ENCODE measurements around the gene GAS6.
A peak's percentile ranks its signal among the peaks of the same experiment; 100 is the strongest.

Gene GAS6

GRCh38 chr13:113888701-113889330 is 24.9 kb upstream of the GAS6 start:
- no peak for DNase-seq

DNA sequence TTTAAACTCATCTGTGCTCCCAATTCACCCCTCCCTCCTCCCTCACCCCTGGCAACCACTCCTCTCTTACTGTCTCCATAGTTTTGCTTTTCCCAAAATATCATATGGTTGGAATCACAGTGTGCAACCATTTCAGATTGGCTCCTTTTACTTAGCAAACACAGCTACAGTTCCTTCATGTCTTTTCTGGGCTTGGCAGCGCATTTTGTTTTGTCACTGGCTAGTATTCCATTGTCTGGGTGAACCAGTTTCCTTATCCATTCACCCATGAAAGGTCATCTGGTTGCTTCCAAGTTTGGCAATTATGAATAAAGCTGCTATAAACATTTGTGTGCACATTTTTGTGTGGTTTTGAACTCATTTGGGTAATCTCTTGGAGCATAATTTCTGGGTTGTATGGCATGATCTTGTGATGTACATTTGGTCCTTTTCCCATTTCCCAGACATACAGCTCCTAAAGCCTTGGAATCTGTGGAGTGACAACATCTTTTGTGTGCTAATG is 23.9 kb upstream of the GAS6 start:
- DNase-seq, result peak in 1 of 58 donors; percentile 19

DNA sequence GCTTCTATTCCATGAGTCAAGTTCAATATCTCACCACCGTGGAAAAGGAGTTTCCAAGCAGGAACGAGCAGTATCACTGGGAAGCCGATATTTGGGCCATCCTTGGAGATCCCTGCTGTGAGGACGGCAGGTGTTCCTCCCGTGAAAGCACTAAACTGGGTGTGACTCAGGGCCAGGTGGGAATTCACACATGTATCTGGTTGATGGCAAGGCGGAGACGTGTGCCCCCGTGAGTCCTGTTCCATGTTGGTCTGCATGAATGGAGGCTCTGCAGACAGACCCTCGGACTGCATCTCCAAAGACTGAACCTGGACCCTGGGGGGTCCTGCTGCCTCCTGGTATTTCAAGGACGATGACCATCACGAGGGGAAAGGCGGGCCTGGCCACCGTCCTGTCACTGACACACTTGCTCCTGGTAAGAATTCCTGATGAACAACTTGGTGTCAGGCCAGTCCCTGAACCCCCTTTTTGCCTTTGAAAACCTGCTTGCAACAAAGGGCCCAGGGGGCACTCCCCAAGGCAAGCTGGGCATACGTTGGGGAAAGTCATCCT is 22.8 kb upstream of the GAS6 start:
- DNase-seq, result no peak

DNA sequence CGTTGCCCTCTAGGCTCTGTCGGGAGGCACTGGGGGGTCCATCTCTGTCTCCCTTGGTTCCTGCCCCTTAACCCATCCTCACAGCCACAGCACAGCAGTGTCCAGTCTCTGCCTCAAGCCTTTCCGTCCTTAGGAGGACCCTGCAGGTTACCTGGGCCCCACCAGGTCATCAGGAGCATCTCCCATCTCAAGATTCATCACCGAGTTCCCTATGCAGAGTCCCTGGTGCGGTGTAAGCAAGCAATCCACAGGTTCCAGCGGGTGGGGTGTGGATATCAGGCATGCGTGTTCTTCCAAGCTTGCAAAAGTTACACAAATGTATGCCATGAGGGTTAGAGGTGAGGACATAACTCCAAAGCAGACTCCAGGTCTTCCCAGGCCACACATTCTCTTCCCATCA is 20.9 kb upstream of the GAS6 start:
- DNase-seq, result no peak

- DNase-seq, result no peak
Measured at GRCh38 chr13:113883921-113884804, 20.3 kb upstream of the GAS6 start.

- DNase-seq, result no peak
Measured at GRCh38 chr13:113883314-113883811, 19.5 kb upstream of the GAS6 start.

- DNase-seq, result no peak
Measured at GRCh38 chr13:113882716-113883115, 18.8 kb upstream of the GAS6 start.

- DNase-seq, result no peak
Measured at GRCh38 chr13:113882267-113882630, 18.4 kb upstream of the GAS6 start.

DNA sequence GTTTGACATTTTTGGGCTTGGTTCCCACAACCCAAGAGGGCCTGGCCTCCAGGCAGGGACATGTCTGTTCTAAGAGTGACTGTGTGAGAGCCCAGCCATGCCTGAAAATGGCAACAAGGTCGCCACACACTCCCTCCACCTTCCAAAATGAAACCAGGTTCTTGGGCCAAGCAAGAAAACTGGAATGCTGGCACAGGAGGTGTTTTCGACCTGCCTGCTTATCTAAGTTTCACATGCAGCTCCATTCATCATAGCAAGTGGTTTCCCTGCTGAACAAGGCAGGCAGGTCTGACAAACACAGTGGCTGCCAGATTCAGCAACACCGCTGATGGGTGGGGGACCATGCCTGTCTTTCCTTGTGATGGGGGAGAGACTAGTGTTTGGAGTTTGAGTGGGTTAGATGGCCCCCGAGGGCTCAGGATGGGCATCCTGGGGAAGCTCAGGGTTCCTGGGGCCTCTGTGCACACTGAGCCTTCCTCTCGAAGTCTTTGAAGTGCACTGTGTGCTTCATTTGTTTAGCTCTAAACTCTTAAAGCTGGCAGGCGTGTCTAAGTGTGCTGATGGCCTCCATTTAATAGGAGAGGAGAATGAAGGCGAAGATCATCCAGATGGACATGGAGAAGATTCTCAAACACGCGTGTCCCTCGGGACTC is 17.9 kb upstream of the GAS6 start:
- no peak for DNase-seq

DNA sequence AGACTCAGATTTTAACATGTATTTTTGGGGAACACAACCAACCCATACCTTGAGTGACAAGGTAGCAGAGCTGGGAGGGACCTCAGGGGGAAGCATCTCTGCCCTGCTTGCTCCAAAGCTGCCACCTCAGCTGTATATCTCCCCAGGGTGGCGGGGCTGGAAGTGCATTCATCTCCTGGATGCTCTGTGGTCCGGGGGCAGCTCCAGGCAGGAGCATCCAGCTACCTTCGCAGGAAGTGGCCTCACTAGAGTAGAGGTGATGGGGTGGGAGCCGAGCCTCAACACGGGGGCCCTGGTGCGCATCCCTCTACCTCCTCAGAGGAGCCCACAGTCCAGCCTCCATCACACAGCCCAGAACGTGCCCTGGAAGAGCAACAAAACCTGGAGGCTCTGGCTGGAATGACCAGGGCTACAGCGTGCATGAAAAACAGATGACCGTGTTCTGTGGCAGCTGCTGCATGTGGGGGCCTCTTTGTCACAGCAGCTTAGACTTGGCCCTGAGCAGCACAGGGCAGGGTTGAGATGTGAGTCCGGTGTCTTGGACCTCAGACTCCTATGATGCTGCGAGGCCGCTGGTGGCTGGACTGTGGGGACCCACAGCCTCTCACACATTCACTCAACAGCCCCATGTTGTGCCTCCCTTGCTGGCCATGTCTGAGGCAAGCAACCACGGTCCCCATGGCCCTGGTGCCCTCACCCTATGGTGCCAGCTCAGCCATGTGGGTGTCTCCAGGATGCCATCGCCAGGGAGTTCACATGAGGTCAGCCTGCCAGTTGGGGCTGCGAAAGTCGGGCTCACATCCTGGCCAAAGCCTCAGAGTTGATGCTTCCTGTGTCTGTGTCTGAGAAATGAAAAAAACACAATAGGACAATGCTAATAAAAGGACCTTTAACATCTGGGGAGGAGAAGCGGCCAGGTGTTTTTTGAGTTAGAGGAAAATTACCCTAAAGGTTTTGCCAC is 17.1 kb upstream of the GAS6 start:
- no peak for DNase-seq

GRCh38 chr13:113879494-113880360 is 15.9 kb upstream of the GAS6 start:
- DNase-seq, result no peak

GRCh38 chr13:113879017-113879416 is 15.1 kb upstream of the GAS6 start:
- no peak for DNase-seq

DNA sequence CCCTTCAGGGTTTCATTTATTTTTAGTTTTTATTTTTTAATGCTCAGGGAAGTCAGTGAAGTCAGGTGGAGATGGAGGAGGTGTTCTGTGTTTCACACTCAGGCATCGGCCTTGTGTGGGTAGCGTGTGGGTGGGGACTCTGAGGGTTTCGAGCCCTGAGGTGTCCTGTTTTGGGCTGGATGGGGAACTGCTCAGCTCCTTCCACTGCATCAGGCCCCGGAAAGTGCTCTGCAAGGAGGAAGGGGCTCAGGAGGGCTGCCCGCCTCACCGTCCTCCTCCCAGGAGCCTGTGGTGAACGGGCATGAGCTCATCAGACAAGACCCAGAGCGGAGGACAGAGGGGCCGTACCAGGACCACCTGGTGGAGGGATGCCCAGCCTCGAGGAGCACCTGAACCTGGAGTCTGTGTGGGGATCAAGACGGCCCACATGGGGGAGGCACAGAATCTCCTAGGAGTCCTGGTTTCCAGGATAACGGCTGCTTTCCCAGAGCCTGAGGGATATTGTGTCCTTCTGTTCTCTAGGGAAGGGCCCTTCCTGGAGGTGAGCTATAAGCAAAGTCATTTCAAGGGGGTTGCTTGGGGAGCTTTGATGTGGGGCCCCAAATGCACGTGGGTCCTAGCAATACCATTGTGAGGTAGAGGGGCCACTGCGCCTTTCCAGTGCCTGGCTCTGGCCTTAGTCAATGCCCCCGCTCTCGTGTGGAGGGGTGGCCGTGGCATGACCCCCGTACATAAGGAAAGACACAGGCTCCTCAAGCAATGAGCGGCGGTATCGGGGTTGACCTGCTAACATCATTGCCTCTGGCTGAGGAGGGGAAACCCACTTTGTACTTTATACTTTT is 13.5 kb upstream of the GAS6 start:
- no peak for DNase-seq

DNA sequence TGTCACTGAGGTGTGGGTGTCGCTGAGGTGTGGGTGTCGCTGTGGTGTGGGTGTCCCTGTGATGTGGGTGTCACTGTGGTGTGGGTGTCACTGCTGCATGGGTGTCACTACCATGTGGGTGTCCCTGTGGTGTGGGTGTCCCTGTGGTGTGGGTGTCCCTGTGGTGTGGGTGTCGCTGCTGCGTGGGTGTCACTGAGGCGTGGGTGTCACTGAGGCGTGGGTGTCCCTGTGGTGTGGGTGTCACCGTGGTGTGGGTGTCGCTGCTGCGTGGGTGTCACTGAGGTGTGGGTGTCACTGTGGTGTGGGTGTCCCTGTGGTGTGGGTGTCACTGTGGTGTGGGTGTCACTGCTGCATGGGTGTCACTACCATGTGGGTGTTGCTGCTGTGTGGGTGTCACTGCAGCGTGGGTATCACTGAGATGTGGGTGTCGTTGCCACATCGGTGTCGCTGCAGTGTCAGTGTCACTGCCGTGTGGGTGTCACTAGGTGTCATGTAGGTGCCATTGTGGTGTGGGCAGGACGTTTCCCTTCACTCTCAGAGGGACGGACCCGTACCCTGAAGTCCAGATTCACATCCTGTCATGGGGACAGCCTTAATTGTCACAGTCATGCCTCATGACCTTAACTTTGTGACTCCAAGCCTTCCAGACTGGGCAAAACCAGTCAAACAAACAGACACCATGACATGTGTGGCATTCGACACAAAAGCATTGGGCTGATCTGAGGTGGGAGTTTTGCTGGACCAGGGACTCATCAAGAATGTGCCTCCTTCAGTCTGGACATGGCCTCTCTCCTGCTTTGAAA is 12.7 kb upstream of the GAS6 start:
- DNase-seq, result no peak

DNA sequence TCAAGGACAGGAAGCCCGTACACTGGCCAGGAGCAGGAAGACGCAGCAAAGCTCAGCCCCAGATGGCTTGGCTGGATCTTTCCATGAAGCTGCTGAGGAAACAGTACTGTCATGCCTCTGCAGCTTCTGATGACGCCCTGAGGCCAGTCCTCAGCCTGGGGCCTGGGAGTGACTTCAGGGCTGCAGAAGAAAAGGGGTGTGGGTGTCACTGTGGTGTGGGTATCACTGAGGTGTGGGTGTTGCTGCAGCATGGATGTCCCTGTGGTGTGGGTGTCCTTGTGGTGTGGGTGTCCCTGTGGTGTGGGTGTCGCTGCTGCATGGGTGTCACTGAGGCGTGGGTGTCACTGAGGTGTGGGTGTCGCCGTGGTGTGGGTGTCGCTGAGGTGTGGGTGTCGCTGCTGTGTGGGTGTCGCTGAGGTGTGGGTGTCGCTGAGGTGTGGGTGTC is 12.0 kb upstream of the GAS6 start:
- DNase-seq, result no peak

DNA sequence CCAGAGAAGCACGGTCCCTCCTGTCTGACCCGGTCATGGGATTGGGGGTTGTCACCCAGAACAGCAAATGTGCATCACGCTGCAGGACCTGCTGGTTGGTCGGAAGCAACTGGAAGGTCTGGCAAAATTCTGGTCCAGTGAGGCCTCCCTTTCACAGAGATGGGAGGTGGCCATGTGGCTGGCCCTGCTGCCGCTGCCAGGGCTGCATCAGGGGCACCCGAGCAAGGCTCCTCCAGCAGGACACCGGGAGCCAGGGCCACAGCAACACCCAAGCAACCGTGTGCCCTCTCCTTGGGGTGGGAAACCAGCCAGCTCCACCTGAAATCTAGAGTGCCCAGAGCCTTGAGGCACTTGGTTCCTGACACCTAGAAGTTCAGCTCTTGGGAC is 11.5 kb upstream of the GAS6 start:
- no peak for DNase-seq

DNA sequence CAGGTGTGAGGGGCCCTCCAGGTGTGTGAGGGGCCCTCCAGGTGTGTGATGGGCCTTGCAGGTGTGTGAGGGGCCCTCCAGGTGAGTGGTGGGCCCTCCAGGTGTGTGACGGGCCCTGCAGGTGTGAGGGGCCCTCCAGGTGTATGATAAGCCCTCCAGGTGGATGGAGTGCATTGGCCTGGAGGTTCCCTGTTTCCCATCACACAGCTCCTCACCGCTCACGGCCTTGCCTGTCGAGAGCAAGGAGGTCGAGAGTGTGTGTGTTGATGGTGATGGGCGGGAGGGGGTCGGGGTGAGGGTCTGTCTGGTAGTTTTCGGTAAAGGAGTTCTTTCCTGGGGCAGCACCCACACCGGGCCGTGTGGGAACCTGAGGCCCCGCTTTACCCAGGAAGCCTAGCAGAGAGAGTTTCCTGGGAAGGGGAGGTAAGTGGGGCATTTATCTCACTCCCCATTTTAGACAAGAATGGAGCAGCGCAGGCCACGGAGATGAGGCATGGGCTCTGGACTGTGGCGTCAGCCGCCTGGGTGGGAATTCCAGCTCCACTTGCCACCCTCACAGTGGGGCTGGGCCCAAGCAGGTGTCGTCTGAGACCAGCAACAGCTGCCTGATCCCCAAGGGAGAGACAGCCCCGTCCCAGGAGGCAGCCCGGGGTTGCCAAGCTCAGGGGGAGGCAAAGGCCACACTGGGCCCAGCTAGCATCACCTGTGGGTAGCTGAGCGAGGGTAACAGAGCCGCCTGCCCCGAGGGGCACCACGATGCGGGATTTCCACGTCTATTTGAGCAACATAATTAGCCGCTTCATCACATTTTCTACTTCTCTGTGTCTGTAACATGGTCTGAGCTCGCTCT is 10.9 kb upstream of the GAS6 start:
- no peak for DNase-seq
